ENCODE results near the gene C1orf226. TPM values are rescaled to one million over a fixed set of nuclear protein-coding genes. Genes with fewer than 3 reads are reported as not detected.
"Not testable (repeated sequence)": the region's sequence is repeated elsewhere in the genome, so short reads cannot be mapped to it uniquely, and the experiment has no call there.

C1orf226 gene
- total RNA-seq, 1 experiment from 2014 or later: 4.3 TPM

- no peak overlapping the region for H3K4me3 ChIP-seq (ENCODE audit: low read length)
- no peak overlapping the region for H3K9ac ChIP-seq (ENCODE audit: low read length)
- no peak overlapping the region for H2AFZ ChIP-seq (ENCODE audit: low read length)
- no peaks in the 10 kb centered on the region for H3K36me3 ChIP-seq (ENCODE audit: low read depth, low read length)
- intact Hi-C loops (cut with micrococcal nuclease): no loop called here
- DNase-seq (no peak), ATAC-seq (no peak)
- H3K9me3 ChIP-seq (ENCODE audit: low read length): no peaks in the 10 kb centered on the region
- TF ChIP-seq EZH2 (IDR thresholded peaks at IDR 0.05; ENCODE audit: low read length, unreplicated experiment) (no peak), EZH2phosphoT487 (IDR thresholded peaks at IDR 0.05; ENCODE audit: borderline replicate concordance, low read length) (no peak), CTCF (conservative IDR thresholded peaks at IDR 0.05; ENCODE audit: low read depth, low read length) (no peak)
- no peaks in the 10 kb centered on the region for H3F3A ChIP-seq (ENCODE audit: low read length, unreplicated experiment)
- H3K27me3 ChIP-seq (ENCODE audit: low read length): no peaks in the 10 kb centered on the region
- ChIA-PET POLR2A (ENCODE audit: unreplicated experiment) (no interaction called here), CTCF (no interaction called here)
- no peaks in the 10 kb centered on the region for H3K9me2 ChIP-seq (replicated peaks; ENCODE audit: low read length)
- H3K4me2 ChIP-seq (ENCODE audit: low read length): no peak overlapping the region
- H4K20me1 ChIP-seq (ENCODE audit: low read length): no peaks in the 10 kb centered on the region
- H3K79me2 ChIP-seq (ENCODE audit: low read length): no peaks in the 10 kb centered on the region
- H3K4me1 ChIP-seq (ENCODE audit: insufficient read depth, low read length): peaks cover 21% of the 10 kb centered on the region
- BruUV-seq (replicated peaks): no TSS peak
- no peak overlapping the region for H3K27ac ChIP-seq (ENCODE audit: low read length)
Observed at GRCh38 chr1:162347281-162347680, 34.2 kb upstream of the C1orf226 start.

GRCh38 chr1:162349635-162350330 lies 31.7 kb upstream of the C1orf226 start:
- POLR2A ChIA-PET (ENCODE audit: unreplicated experiment): interaction anchor here (0.5 kb wide), 1 partner anchor 19 kb away, joined by 3 read pairs; no protein-coding TSS in a partner anchor
- no peaks in the 10 kb centered on the region for H4K20me1 ChIP-seq (ENCODE audit: low read length)
- peak overlapping the region; percentile 8; the same call in 1 of the 2 replicates for H3K4me3 ChIP-seq (ENCODE audit: low read length)
- H3K79me2 ChIP-seq (ENCODE audit: low read length): no peaks in the 10 kb centered on the region
- ATAC-seq (peak; percentile 93), DNase-seq (peak; percentile 80)
- H3K27ac ChIP-seq (ENCODE audit: low read length): peak overlapping the region; percentile 69
- H2AFZ ChIP-seq (ENCODE audit: low read length): peak overlapping the region; percentile 63
- H3K9me3 ChIP-seq (ENCODE audit: low read length): no peaks in the 10 kb centered on the region
- no peaks in the 10 kb centered on the region for H3F3A ChIP-seq (ENCODE audit: low read length, unreplicated experiment)
- H3K27me3 ChIP-seq (ENCODE audit: low read length): no peaks in the 10 kb centered on the region
- intact Hi-C loops (cut with micrococcal nuclease): loop anchor here (2.0 kb wide), 1 partner anchor 47 kb away; no protein-coding TSS in a partner anchor
- peak overlapping the region; percentile 55 for H3K4me2 ChIP-seq (ENCODE audit: low read length)
- TSS peak; percentile 42 for BruUV-seq (replicated peaks)
- 0 out of 2 replicates have a peak overlapping the region, but pooled peaks have one; percentile 15 for H3K9ac ChIP-seq (ENCODE audit: low read length)
- H3K9me2 ChIP-seq (replicated peaks; ENCODE audit: low read length): no peaks in the 10 kb centered on the region
- peaks cover 21% of the 10 kb centered on the region for H3K4me1 ChIP-seq (ENCODE audit: insufficient read depth, low read length)
- TF ChIP-seq EZH2 (IDR thresholded peaks at IDR 0.05; ENCODE audit: low read length, unreplicated experiment): no peak
- CTCF ChIA-PET: interaction anchor here (0.6 kb wide), 2 partner anchors 74 to 313 kb away, joined by 3 to 6 read pairs; no protein-coding TSS in a partner anchor
- no peaks in the 10 kb centered on the region for H3K36me3 ChIP-seq (ENCODE audit: low read depth, low read length)

- H3K9me3 ChIP-seq (ENCODE audit: low read length): no peaks in the 10 kb centered on the region
- no peak overlapping the region for H3K27ac ChIP-seq (ENCODE audit: low read length)
- H3K9ac ChIP-seq (ENCODE audit: low read length): no peak overlapping the region
- H3K4me1 ChIP-seq (ENCODE audit: insufficient read depth, low read length): peaks cover 21% of the 10 kb centered on the region
- ATAC-seq (no peak), DNase-seq (no peak)
- no peak overlapping the region for H3K4me2 ChIP-seq (ENCODE audit: low read length)
- CTCF ChIA-PET: no interaction called here
- no TSS peak for BruUV-seq (replicated peaks)
- H3K79me2 ChIP-seq (ENCODE audit: low read length): no peaks in the 10 kb centered on the region
- TF ChIP-seq CTCF (conservative IDR thresholded peaks at IDR 0.05; ENCODE audit: low read depth, low read length) (no peak), EZH2phosphoT487 (IDR thresholded peaks at IDR 0.05; ENCODE audit: borderline replicate concordance, low read length) (no peak), EZH2 (IDR thresholded peaks at IDR 0.05; ENCODE audit: low read length, unreplicated experiment) (no peak)
- H3F3A ChIP-seq (ENCODE audit: low read length, unreplicated experiment): no peaks in the 10 kb centered on the region
- no peaks in the 10 kb centered on the region for H3K27me3 ChIP-seq (ENCODE audit: low read length)
- intact Hi-C loops (cut with micrococcal nuclease): loop anchor here (2.0 kb wide), 1 partner anchor 49 kb away; no protein-coding TSS in a partner anchor
- H3K9me2 ChIP-seq (replicated peaks; ENCODE audit: low read length): no peaks in the 10 kb centered on the region
- no peaks in the 10 kb centered on the region for H3K36me3 ChIP-seq (ENCODE audit: low read depth, low read length)
- POLR2A ChIA-PET (ENCODE audit: unreplicated experiment): no interaction called here
- H4K20me1 ChIP-seq (ENCODE audit: low read length): no peaks in the 10 kb centered on the region
- H3K4me3 ChIP-seq (ENCODE audit: low read length): no peak overlapping the region
- no peak overlapping the region for H2AFZ ChIP-seq (ENCODE audit: low read length)
Observed at GRCh38 chr1:162351246-162351842, 30.2 kb upstream of the C1orf226 start.

GRCh38 chr1:162351874-162352273 lies 29.7 kb upstream of the C1orf226 start:
- not testable (repeated sequence) for H3K4me2 ChIP-seq (ENCODE audit: low read length)

More at GRCh38 chr1:162351874-162352273, 29.7 kb upstream of the C1orf226 start:
- H3F3A ChIP-seq (ENCODE audit: low read length, unreplicated experiment); H3K4me3 ChIP-seq (ENCODE audit: low read length); POLR2A ChIA-PET (ENCODE audit: unreplicated experiment); H3K36me3 ChIP-seq (ENCODE audit: low read depth, low read length); H3K9me2 ChIP-seq (replicated peaks; ENCODE audit: low read length); CTCF ChIA-PET; H3K27ac ChIP-seq (ENCODE audit: low read length); H3K9ac ChIP-seq (ENCODE audit: low read length); H4K20me1 ChIP-seq (ENCODE audit: low read length); H2AFZ ChIP-seq (ENCODE audit: low read length); H3K9me3 ChIP-seq (ENCODE audit: low read length); ATAC-seq; BruUV-seq (replicated peaks); DNase-seq; H3K79me2 ChIP-seq (ENCODE audit: low read length); H3K27me3 ChIP-seq (ENCODE audit: low read length): not testable (repeated sequence)
- peaks cover 21% of the 10 kb centered on the region for H3K4me1 ChIP-seq (ENCODE audit: insufficient read depth, low read length)
- intact Hi-C loops (cut with micrococcal nuclease): loop anchor here (2.0 kb wide), 1 partner anchor 49 kb away; no protein-coding TSS in a partner anchor

Measured in PC-3 (cell line).